Subcutaneous abdominal adipose tissue (tissue), 5 donors: Measurements from ENCODE around the gene CIAO3.
"Not testable (repeated sequence)": the region's sequence is repeated elsewhere in the genome, so short reads cannot be mapped to it uniquely, and the experiment has no call there.

Experiments
- H3K27ac ChIP-seq: one replicate; pipeline ENCODE4 v1.7.0; 2013; ENCODE audit warnings: low read depth, mild to moderate bottlenecking, inconsistent platforms, low read length, moderate library complexity
- H3K27me3 ChIP-seq, 5 donors: one replicate each; pipeline ENCODE4 v1.7.0; 2013; ENCODE audit warnings: low read length in 5 of 5, inconsistent platforms in 1 of 5; ENCODE audit not compliant: control insufficient read depth in 5 of 5, insufficient read depth in 4 of 5
- H3K36me3 ChIP-seq, 5 donors: one replicate each; pipeline ENCODE4 v1.7.0; 2013; ENCODE audit warnings: low read length in 5 of 5; ENCODE audit not compliant: control insufficient read depth in 5 of 5, insufficient read depth in 5 of 5
- H3K4me1 ChIP-seq, 5 donors: one replicate each; pipeline ENCODE4 v1.7.0; 2013; ENCODE audit warnings: low read length in 5 of 5, mild to moderate bottlenecking in 3 of 5, moderate library complexity in 1 of 5; ENCODE audit not compliant: control insufficient read depth in 5 of 5, insufficient read depth in 5 of 5
- H3K4me3 ChIP-seq, 5 donors: one replicate each; pipeline ENCODE4 v1.7.0; 2013; ENCODE audit warnings: low read length in 5 of 5, low read depth in 1 of 5
- H3K9ac ChIP-seq, 5 donors: one replicate each; pipeline ENCODE4 v1.7.0; 2013; ENCODE audit warnings: low read length in 5 of 5, mild to moderate bottlenecking in 4 of 5, moderate library complexity in 3 of 5
- H3K9me3 ChIP-seq, 5 donors: one replicate each; pipeline ENCODE4 v1.7.0; 2013; ENCODE audit warnings: low read length in 5 of 5; ENCODE audit not compliant: control insufficient read depth in 5 of 5
- donor health status: healthy.
- donor health status: healthy.
- donor health status: healthy.
- donor health status: healthy.
- donor health status: healthy.

CIAO3 gene

DNA sequence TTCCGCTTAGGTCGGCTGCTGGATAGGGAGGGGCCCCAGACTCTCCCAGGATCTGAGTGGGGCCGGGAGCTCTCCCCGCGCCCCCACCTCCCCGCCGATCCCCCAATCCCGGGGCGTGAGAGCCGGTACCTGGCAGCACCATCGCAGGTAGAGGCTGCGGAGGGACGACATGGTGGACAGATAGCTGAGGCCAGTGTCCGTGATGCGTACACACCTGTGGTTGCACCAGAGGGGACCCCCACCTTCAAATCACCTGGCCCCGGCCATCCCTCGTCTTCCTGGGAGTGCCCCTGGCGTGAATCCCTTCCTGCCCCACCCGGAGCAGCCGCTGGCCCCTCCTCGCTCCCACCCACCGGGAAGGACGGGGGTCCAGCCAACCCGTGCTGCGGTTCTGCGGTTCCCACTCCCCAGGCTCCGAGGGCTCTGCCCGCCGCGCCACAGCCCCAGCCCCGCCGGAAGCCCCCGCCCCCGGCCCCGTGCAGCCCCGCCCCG lies 45.9 kb downstream of the CIAO3 start:
- Histone ChIP-seq H3K4me3 (no peak overlapping the region), H3K4me1 (peaks cover 0 to 21% (median 15%) of the 10 kb centered on the region in 5 donors), H3K36me3 (no peaks in the 10 kb centered on the region), H3K27ac (no peak overlapping the region), H3K27me3 (peaks cover 33 to 57% (median 44%) of the 10 kb centered on the region in 5 donors), H3K9ac (no peak overlapping the region), H3K9me3 (peaks cover 0 to 4% (median 0%) of the 10 kb centered on the region in 5 donors)

DNA sequence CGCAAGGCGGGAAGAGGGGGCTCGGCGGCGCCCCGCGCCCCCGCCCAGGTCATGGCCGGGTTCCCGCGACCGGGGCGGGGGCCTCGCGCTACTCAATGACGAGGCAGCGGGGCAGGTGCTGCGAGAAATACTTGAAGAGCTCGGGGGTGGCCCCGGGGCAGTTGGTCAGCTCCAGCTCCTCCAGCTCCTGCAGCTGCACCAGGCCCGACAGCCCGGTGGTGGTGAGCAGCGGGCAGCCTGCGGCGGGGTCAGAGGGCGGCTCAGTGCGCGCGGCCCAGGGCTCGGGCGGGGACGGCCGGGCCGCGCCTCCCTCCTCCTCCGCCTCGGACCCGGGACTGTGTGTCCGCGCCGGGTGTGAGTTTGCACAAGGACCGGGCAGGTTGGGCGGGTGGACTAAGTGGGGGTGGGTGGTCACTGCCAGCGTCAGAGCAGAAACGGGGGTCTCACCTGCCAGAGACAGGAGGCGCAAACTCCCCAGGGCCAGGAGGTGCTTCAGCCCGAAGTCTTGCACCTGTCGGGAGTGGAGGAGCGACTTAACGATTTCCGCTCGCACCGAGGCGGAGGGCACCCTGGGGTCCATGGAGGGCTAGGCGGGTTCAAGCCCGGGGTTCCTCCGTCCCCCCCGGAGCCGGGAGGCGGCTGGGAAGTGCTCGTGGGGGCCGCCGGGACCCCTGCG lies 46.5 kb downstream of the CIAO3 start:
- H3K4me3 ChIP-seq, result no peak overlapping the region
- H3K9me3 ChIP-seq, result peaks cover 0 to 4% (median 0%) of the 10 kb centered on the region in 5 donors
- H3K4me1 ChIP-seq, result peaks cover 4 to 27% (median 21%) of the 10 kb centered on the region in 5 donors
- H3K27me3 ChIP-seq, result peaks cover 32 to 51% (median 39%) of the 10 kb centered on the region in 5 donors
- H3K9ac ChIP-seq, result no peak overlapping the region
- no peak overlapping the region for H3K27ac ChIP-seq
- no peaks in the 10 kb centered on the region for H3K36me3 ChIP-seq

DNA sequence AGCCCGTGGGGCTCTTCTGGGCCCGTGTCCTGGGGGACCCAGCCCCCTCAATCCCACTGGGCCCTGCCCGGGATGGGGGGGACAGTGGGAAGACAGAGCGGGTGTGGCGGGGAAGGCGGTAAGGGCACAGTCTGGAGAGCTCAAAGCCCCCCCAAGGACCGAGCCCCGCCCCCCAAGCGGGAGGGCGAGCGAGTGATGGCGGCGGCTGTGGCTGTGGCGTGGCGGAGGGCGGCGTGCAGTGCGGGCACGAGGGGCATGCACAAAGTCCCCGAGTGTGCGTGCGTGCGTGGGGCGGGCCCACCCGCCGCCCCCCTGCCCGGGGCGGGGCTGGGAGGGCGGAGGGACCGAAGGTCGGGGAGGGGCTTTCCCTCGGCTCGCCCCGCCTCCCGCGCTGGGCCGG lies 47.0 kb downstream of the CIAO3 start:
- Histone ChIP-seq H3K27ac (no peak overlapping the region), H3K9me3 (peaks cover 0 to 4% (median 0%) of the 10 kb centered on the region in 5 donors), H3K9ac (no peak overlapping the region), H3K4me1 (peaks cover 4 to 32% (median 26%) of the 10 kb centered on the region in 5 donors), H3K27me3 (peaks cover 28 to 45% (median 37%) of the 10 kb centered on the region in 5 donors), H3K36me3 (no peaks in the 10 kb centered on the region), H3K4me3 (no peak overlapping the region)

DNA sequence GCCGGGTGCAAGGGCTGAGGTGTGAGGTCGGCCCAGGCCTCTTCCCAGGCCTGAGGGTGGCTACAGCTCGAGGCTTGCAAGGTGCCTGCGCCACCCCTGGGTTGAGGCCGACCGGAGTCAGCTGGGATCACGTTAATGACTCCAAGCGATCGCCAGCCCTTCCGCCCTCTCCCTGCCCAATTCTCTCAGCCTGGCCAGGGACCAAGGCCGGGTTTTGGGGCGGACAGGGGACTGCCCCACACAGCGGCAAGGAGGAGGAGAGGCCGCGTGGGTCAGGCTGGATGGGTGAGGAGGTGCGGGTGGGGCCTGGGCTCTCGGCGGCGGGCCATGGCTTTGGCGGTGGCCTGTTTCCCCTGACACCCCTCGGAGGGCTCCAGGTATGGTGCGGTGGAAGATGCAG lies 47.4 kb downstream of the CIAO3 start:
- Histone ChIP-seq H3K9ac (no peak overlapping the region), H3K4me3 (no peak overlapping the region), H3K9me3 (peaks cover 0 to 4% (median 0%) of the 10 kb centered on the region in 5 donors), H3K4me1 (peaks cover 6 to 36% (median 29%) of the 10 kb centered on the region in 5 donors), H3K36me3 (no peaks in the 10 kb centered on the region), H3K27me3 (peaks cover 28 to 45% (median 37%) of the 10 kb centered on the region in 5 donors), H3K27ac (no peak overlapping the region)

DNA sequence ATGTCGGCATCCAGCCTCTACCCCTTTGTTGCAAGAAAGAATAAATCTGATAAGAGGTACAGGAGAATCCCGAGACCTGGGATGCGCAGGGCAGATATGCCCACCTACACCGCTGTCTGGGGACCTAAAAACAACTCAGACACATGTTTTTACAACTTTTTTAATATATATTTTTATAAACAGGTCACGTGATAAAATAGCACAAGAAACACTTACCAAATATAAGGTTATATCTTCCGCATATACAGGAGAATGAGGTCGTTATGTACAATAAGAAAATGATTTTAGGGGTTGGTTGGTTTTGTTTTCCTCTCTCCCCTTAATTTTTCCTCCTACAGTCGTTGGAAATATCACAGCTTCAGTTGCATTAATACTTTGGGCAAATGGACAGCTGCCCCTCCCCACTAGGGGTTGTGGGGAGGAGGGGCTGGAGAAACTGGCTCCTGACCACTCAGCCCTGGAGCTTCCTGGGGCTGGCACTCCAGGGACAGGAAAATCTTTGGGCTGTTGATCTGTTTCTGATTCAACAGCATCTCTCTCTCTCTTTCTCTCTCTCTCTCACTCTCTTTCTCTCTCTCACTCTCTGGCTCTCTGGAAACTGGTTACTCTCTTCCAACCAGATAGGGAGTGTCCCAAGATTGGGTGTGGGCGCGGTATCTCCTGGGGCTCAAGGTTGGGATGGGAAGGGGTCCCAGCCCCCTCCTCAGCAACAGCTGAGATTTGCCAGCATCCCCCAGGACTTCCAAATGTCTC lies 48.3 kb downstream of the CIAO3 start:
- Histone ChIP-seq H3K27me3 (peaks cover 28 to 45% (median 34%) of the 10 kb centered on the region in 5 donors), H3K9me3 (peaks cover 0 to 4% (median 0%) of the 10 kb centered on the region in 5 donors), H3K4me1 (peaks cover 6 to 37% (median 29%) of the 10 kb centered on the region in 5 donors), H3K9ac (no peak overlapping the region), H3K4me3 (no peak overlapping the region), H3K36me3 (peaks cover 0 to 4% (median 3%) of the 10 kb centered on the region in 5 donors), H3K27ac (no peak overlapping the region)

DNA sequence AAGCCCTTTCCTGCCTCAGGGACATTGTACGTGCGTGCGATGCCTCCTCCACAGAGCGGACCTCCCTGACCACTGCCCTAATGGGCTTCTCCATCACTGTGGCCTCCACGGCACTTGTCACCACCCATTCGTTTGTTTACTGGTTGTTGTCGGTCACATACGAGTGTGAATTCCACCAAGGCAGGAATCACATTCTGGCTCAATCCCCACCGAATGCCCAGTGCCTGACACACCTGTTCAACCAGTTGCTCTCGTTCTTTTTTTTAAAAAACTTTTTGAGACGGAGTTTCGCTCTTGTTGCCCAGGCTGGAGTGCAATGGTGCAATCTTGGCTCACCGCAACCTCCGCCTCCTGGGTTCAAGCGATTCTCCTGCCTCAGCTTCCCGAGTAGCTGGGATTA lies 49.6 kb downstream of the CIAO3 start:
- H3K36me3 ChIP-seq, result peaks cover 0 to 16% (median 15%) of the 10 kb centered on the region in 5 donors
- peaks cover 6 to 37% (median 29%) of the 10 kb centered on the region in 5 donors for H3K4me1 ChIP-seq
- H3K27me3 ChIP-seq, result peaks cover 25 to 37% (median 30%) of the 10 kb centered on the region in 5 donors
- H3K9me3 ChIP-seq, H3K9ac ChIP-seq, H3K27ac ChIP-seq, H3K4me3 ChIP-seq: not testable (repeated sequence)

DNA sequence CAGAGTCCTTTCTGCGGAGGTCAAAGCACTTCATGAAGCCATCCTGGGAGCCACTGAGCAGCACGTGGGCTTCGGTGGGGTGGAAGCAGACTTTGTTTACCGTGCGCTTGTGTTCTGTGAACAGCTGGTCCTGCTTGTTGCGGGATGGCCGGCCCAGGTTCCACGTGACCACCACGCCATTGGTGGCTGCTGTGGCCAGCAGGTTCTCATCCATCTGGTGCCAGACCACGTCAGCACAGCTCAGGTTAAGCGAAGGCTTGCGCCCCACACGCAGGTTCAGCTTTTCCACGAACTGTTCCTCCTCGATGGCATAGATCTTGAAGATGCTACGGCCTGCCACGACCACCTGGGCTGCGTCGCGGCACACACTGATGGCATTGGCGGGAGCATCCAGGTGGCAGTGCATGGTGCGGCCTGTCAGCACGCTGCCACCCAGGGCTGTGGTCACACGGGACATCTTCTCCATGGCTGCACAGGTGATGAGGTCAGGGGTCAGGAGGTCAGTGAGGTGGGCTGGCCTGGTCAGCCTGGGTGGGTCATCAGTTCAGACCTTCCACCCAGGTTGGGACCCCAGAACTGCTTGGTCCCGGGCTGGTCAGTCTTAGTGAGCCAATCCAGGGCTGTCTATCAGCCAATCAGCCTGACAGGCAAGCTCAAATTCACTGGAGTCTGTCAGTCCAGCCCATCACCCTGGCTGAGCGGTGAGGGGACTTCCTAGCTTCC lies 51.5 kb downstream of the CIAO3 start:
- peaks cover 6 to 43% (median 31%) of the 10 kb centered on the region in 5 donors for H3K4me1 ChIP-seq
- H3K36me3 ChIP-seq, result peaks cover 0 to 16% (median 15%) of the 10 kb centered on the region in 5 donors
- peak overlapping the region; percentile 78 to 95 (median 90) for H3K4me3 ChIP-seq
- peak overlapping the region; percentile 70 for H3K27ac ChIP-seq
- peak overlapping the region; percentile 84 to 98 (median 97) for H3K9ac ChIP-seq
- H3K27me3 ChIP-seq, result peaks cover 14 to 20% (median 18%) of the 10 kb centered on the region in 5 donors
- no peaks in the 10 kb centered on the region for H3K9me3 ChIP-seq

DNA sequence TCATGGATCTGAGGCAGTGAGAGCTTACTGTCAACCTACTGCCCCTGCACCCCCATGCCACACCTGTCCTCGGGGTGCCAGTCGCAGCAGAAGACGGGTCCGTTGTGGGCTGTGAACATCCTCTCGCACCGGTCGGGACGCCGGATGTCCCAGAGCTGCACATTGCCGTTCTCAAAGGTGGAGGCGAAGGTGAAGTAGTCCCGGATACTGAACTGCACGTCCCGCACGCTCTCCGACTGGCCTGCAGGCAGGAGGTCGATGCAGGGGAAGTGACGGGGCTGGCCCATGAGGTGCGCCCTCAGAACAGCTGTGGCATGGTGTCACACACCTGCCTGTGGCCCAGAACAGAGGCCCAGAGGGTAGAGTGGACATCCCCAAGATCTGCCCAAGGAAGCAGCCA lies 53.3 kb downstream of the CIAO3 start:
- no peak overlapping the region for H3K9ac ChIP-seq
- peaks cover 0 to 24% (median 20%) of the 10 kb centered on the region in 5 donors for H3K36me3 ChIP-seq
- peaks cover 6 to 59% (median 46%) of the 10 kb centered on the region in 5 donors for H3K4me1 ChIP-seq
- no peak overlapping the region for H3K4me3 ChIP-seq
- peaks cover 0 to 5% (median 5%) of the 10 kb centered on the region in 5 donors for H3K27me3 ChIP-seq
- no peaks in the 10 kb centered on the region for H3K9me3 ChIP-seq
- H3K27ac ChIP-seq, result no peak overlapping the region

DNA sequence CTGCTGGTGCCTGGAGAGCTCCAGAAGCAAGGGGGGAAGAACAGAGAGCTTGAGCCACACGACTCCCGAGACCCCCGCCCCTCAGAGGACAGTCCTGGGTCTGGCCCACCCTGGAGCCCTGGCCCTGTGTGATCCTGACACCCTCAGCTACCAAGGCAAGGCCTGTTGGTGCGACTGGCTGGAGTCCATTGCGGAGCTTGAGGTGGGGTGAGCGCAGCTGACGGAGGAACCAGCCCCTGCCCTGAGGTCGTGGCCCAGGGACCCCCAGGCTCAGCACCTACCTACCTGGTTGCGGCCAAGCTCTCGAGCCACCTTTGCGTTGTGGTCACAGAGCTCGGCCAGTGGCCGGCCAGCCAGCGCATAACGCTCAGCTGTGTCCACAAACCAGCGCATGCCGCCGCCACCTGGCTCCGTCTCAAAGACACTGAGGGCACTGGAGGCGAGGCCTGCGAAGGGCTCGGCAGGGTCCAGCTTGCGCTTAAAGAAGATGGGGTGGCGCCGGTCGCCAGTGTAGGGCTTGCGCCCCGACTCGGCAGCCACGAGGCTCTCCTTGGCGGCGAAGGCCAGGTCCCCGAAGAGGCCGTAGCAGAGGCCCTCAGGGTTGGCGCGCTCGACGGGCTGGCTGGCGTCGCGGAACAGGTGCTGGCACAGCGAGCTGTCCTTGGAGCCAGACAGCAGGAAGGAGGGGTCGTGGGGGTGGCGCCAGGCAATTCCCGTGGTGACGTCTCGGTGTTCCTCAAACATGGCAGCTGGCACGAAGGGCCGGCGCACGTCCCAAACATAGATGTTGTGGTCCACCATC lies 54.1 kb downstream of the CIAO3 start:
- H3K9me3 ChIP-seq, result no peaks in the 10 kb centered on the region
- H3K4me1 ChIP-seq, result peaks cover 7 to 67% (median 55%) of the 10 kb centered on the region in 5 donors
- no peaks in the 10 kb centered on the region for H3K27me3 ChIP-seq
- H3K36me3 ChIP-seq, result peaks cover 0 to 32% (median 29%) of the 10 kb centered on the region in 5 donors
- no peak overlapping the region for H3K9ac ChIP-seq
- no peak overlapping the region for H3K4me3 ChIP-seq
- no peak overlapping the region for H3K27ac ChIP-seq
